ENCODE data around the gene KRT75. TPM values are rescaled to one million over a fixed set of nuclear protein-coding genes. Genes with fewer than 3 reads are reported as not detected.

Gene KRT75
- total and polyA plus RNA-seq, 7 experiments from 2014 or later = not detected

GRCh38 chr12:52402873-52403540 is 31.2 kb downstream of the KRT75 start:
- Mint-ChIP-seq H3K4me1 (peaks cover 0 to 2% (median 0%) of the 10 kb centered on the region in 7 donors), H3K27me3 (peaks cover 0 to 20% (median 0%) of the 10 kb centered on the region in 5 donors), H3K36me3 (peaks cover 0 to 3% (median 0%) of the 10 kb centered on the region in 5 donors), H3K27ac (no peak overlapping the region), H3K9me3 (no peaks in the 10 kb centered on the region), H3K4me3 (no peak overlapping the region)
- no peak overlapping the region for H3K27ac ChIP-seq (ENCODE audit: low read depth, low read length)
- no peak for DNase-seq
- H3K9me3 ChIP-seq (ENCODE audit: control insufficient read depth in 2 of 3, low read length in 3 of 3) = no peaks in the 10 kb centered on the region
- H3K36me3 ChIP-seq (ENCODE audit: control insufficient read depth in 2 of 3, insufficient read depth in 3 of 3, low read length in 3 of 3) = no peaks in the 10 kb centered on the region
- no peak overlapping the region for H3K4me3 ChIP-seq (ENCODE audit: low read length)
- ChIA-PET CTCF (interaction anchor here (1.0 kb wide), 1 partner anchor 103 kb away, joined by 3 read pairs; no protein-coding TSS in a partner anchor), POLR2A (no interaction called here)
- no peaks in the 10 kb centered on the region for H3K4me1 ChIP-seq (ENCODE audit: control insufficient read depth in 2 of 2, insufficient read depth in 2 of 2, low read length in 2 of 2)
- no peaks in the 10 kb centered on the region for H3K27me3 ChIP-seq (ENCODE audit: control insufficient read depth in 2 of 2, insufficient read depth in 2 of 2, low read length in 2 of 2)
- no peak for ATAC-seq
- intact Hi-C loops (cut with micrococcal nuclease) = no loop called here

GRCh38 chr12:52402377-52402776 is 31.8 kb downstream of the KRT75 start:
- Histone ChIP-seq H3K27ac (ENCODE audit: low read depth, low read length) (no peak overlapping the region), H3K4me3 (ENCODE audit: low read length) (no peak overlapping the region), H3K27me3 (ENCODE audit: control insufficient read depth in 2 of 2, insufficient read depth in 2 of 2, low read length in 2 of 2) (no peaks in the 10 kb centered on the region), H3K4me1 (ENCODE audit: control insufficient read depth in 2 of 2, insufficient read depth in 2 of 2, low read length in 2 of 2) (no peaks in the 10 kb centered on the region), H3K9me3 (ENCODE audit: control insufficient read depth in 2 of 3, low read length in 3 of 3) (no peaks in the 10 kb centered on the region), H3K36me3 (ENCODE audit: control insufficient read depth in 2 of 3, insufficient read depth in 3 of 3, low read length in 3 of 3) (no peaks in the 10 kb centered on the region)
- Mint-ChIP-seq H3K27ac (no peak overlapping the region), H3K4me1 (peaks cover 0 to 2% (median 0%) of the 10 kb centered on the region in 7 donors), H3K9me3 (no peaks in the 10 kb centered on the region), H3K4me3 (no peak overlapping the region), H3K36me3 (no peaks in the 10 kb centered on the region), H3K27me3 (peaks cover 0 to 16% (median 0%) of the 10 kb centered on the region in 5 donors)
- intact Hi-C loops (cut with micrococcal nuclease) = no loop called here
- ChIA-PET CTCF (no interaction called here), POLR2A (no interaction called here)
- ATAC-seq (no peak), DNase-seq (no peak)

- CTCF ChIA-PET = no interaction called here
- DNase-seq = no peak
- POLR2A ChIA-PET = no interaction called here
Measured at GRCh38 chr12:52401926-52402325, 32.2 kb downstream of the KRT75 start.

GRCh38 chr12:52401526-52401925 is 32.6 kb downstream of the KRT75 start:
- intact Hi-C loops (cut with micrococcal nuclease) = no loop called here
- Mint-ChIP-seq H3K9me3 (peaks cover 0 to 2% (median 0%) of the 10 kb centered on the region in 11 donors), H3K4me3 (no peak overlapping the region), H3K4me1 (peaks cover 0 to 2% (median 0%) of the 10 kb centered on the region in 7 donors), H3K36me3 (no peaks in the 10 kb centered on the region), H3K27me3 (peaks cover 0 to 16% (median 5%) of the 10 kb centered on the region in 5 donors), H3K27ac (no peak overlapping the region)
- Histone ChIP-seq H3K36me3 (ENCODE audit: control insufficient read depth in 2 of 3, insufficient read depth in 3 of 3, low read length in 3 of 3) (no peaks in the 10 kb centered on the region), H3K4me3 (ENCODE audit: low read length) (no peak overlapping the region), H3K27me3 (ENCODE audit: control insufficient read depth in 2 of 2, insufficient read depth in 2 of 2, low read length in 2 of 2) (no peaks in the 10 kb centered on the region), H3K9me3 (ENCODE audit: control insufficient read depth in 2 of 3, low read length in 3 of 3) (no peaks in the 10 kb centered on the region), H3K4me1 (ENCODE audit: control insufficient read depth in 2 of 2, insufficient read depth in 2 of 2, low read length in 2 of 2) (no peaks in the 10 kb centered on the region), H3K27ac (ENCODE audit: low read depth, low read length) (no peak overlapping the region)
- no peak for ATAC-seq
- POLR2A ChIA-PET = no interaction called here
- no peak for DNase-seq
- CTCF ChIA-PET = interaction anchor here (0.5 kb wide), 1 partner anchor 123 kb away, joined by 3 read pairs; no protein-coding TSS in a partner anchor

More at GRCh38 chr12:52401926-52402325, 32.2 kb downstream of the KRT75 start:
- peaks cover 0 to 16% (median 4%) of the 10 kb centered on the region in 5 donors for H3K27me3 Mint-ChIP-seq
- H3K4me3 Mint-ChIP-seq = no peak overlapping the region
- Histone ChIP-seq H3K9me3 (ENCODE audit: control insufficient read depth in 2 of 3, low read length in 3 of 3) (no peaks in the 10 kb centered on the region), H3K36me3 (ENCODE audit: control insufficient read depth in 2 of 3, insufficient read depth in 3 of 3, low read length in 3 of 3) (no peaks in the 10 kb centered on the region), H3K4me3 (ENCODE audit: low read length) (no peak overlapping the region), H3K27ac (ENCODE audit: low read depth, low read length) (no peak overlapping the region), H3K4me1 (ENCODE audit: control insufficient read depth in 2 of 2, insufficient read depth in 2 of 2, low read length in 2 of 2) (no peaks in the 10 kb centered on the region), H3K27me3 (ENCODE audit: control insufficient read depth in 2 of 2, insufficient read depth in 2 of 2, low read length in 2 of 2) (no peaks in the 10 kb centered on the region)
- H3K4me1 Mint-ChIP-seq = peaks cover 0 to 2% (median 0%) of the 10 kb centered on the region in 7 donors
- H3K9me3 Mint-ChIP-seq = peaks cover 0 to 2% (median 0%) of the 10 kb centered on the region in 11 donors
- intact Hi-C loops (cut with micrococcal nuclease) = no loop called here
- no peaks in the 10 kb centered on the region for H3K36me3 Mint-ChIP-seq
- H3K27ac Mint-ChIP-seq = no peak overlapping the region
- no peak for ATAC-seq

GRCh38 chr12:52400906-52401305 is 33.3 kb downstream of the KRT75 start:
- H3K9me3 ChIP-seq (ENCODE audit: control insufficient read depth in 2 of 3, low read length in 3 of 3) = no peaks in the 10 kb centered on the region
- H3K27me3 Mint-ChIP-seq = peaks cover 0 to 16% (median 5%) of the 10 kb centered on the region in 5 donors
- H3K36me3 ChIP-seq (ENCODE audit: control insufficient read depth in 2 of 3, insufficient read depth in 3 of 3, low read length in 3 of 3) = no peaks in the 10 kb centered on the region
- H3K27ac ChIP-seq (ENCODE audit: low read depth, low read length) = no peak overlapping the region
- no peaks in the 10 kb centered on the region for H3K36me3 Mint-ChIP-seq
- H3K4me1 ChIP-seq (ENCODE audit: control insufficient read depth in 2 of 2, insufficient read depth in 2 of 2, low read length in 2 of 2) = no peaks in the 10 kb centered on the region
- DNase-seq = no peak
- H3K27ac Mint-ChIP-seq = no peak overlapping the region
- peaks cover 0 to 2% (median 0%) of the 10 kb centered on the region in 11 donors for H3K9me3 Mint-ChIP-seq
- intact Hi-C loops (cut with micrococcal nuclease) = no loop called here
- ChIA-PET CTCF (interaction anchor here (0.5 kb wide), 1 partner anchor 123 kb away, joined by 3 read pairs; no protein-coding TSS in a partner anchor), POLR2A (no interaction called here)
- peaks cover 0 to 2% (median 0%) of the 10 kb centered on the region in 7 donors for H3K4me1 Mint-ChIP-seq
- no peak for ATAC-seq
- no peak overlapping the region for H3K4me3 ChIP-seq (ENCODE audit: low read length)
- no peaks in the 10 kb centered on the region for H3K27me3 ChIP-seq (ENCODE audit: control insufficient read depth in 2 of 2, insufficient read depth in 2 of 2, low read length in 2 of 2)
- no peak overlapping the region for H3K4me3 Mint-ChIP-seq

GRCh38 chr12:52399756-52400155 is 34.4 kb downstream of the KRT75 start:
- Histone ChIP-seq H3K36me3 (ENCODE audit: control insufficient read depth in 2 of 3, insufficient read depth in 3 of 3, low read length in 3 of 3) (no peaks in the 10 kb centered on the region), H3K27me3 (ENCODE audit: control insufficient read depth in 2 of 2, insufficient read depth in 2 of 2, low read length in 2 of 2) (no peaks in the 10 kb centered on the region), H3K9me3 (ENCODE audit: control insufficient read depth in 2 of 3, low read length in 3 of 3) (no peaks in the 10 kb centered on the region), H3K27ac (ENCODE audit: low read depth, low read length) (no peak overlapping the region), H3K4me3 (ENCODE audit: low read length) (no peak overlapping the region), H3K4me1 (ENCODE audit: control insufficient read depth in 2 of 2, insufficient read depth in 2 of 2, low read length in 2 of 2) (no peaks in the 10 kb centered on the region)
- Mint-ChIP-seq H3K27ac (no peak overlapping the region), H3K27me3 (peaks cover 0 to 19% (median 5%) of the 10 kb centered on the region in 5 donors), H3K9me3 (peaks cover 0 to 2% (median 0%) of the 10 kb centered on the region in 11 donors), H3K4me3 (no peak overlapping the region), H3K36me3 (no peaks in the 10 kb centered on the region), H3K4me1 (peaks cover 0 to 2% (median 0%) of the 10 kb centered on the region in 7 donors)
- no peak for ATAC-seq
- CTCF ChIA-PET = interaction anchor here (0.8 kb wide), 1 partner anchor 100 kb away, joined by 3 read pairs; no protein-coding TSS in a partner anchor
- POLR2A ChIA-PET = no interaction called here
- intact Hi-C loops (cut with micrococcal nuclease) = no loop called here
- no peak for DNase-seq

GRCh38 chr12:52398176-52398575 is 36.0 kb downstream of the KRT75 start:
- no peak overlapping the region for H3K4me3 Mint-ChIP-seq
- Histone ChIP-seq H3K4me3 (ENCODE audit: low read length) (no peak overlapping the region), H3K9me3 (ENCODE audit: control insufficient read depth in 2 of 3, low read length in 3 of 3) (no peaks in the 10 kb centered on the region), H3K27me3 (ENCODE audit: control insufficient read depth in 2 of 2, insufficient read depth in 2 of 2, low read length in 2 of 2) (no peaks in the 10 kb centered on the region), H3K27ac (ENCODE audit: low read depth, low read length) (no peak overlapping the region), H3K36me3 (ENCODE audit: control insufficient read depth in 2 of 3, insufficient read depth in 3 of 3, low read length in 3 of 3) (no peaks in the 10 kb centered on the region), H3K4me1 (ENCODE audit: control insufficient read depth in 2 of 2, insufficient read depth in 2 of 2, low read length in 2 of 2) (no peaks in the 10 kb centered on the region)
- H3K9me3 Mint-ChIP-seq = peaks cover 0 to 3% (median 0%) of the 10 kb centered on the region in 11 donors
- H3K27ac Mint-ChIP-seq = no peak overlapping the region
- ChIA-PET CTCF (interaction anchor here (0.5 kb wide), 1 partner anchor 18 kb away, joined by 3 read pairs; no protein-coding TSS in a partner anchor), POLR2A (no interaction called here)
- peaks cover 0 to 2% (median 0%) of the 10 kb centered on the region in 7 donors for H3K4me1 Mint-ChIP-seq
- intact Hi-C loops (cut with micrococcal nuclease) = no loop called here
- ATAC-seq = no peak
- DNase-seq = no peak
- no peaks in the 10 kb centered on the region for H3K36me3 Mint-ChIP-seq
- H3K27me3 Mint-ChIP-seq = peaks cover 0 to 18% (median 5%) of the 10 kb centered on the region in 5 donors
